ENCODE data around the gene TMEM245.

TMEM245 gene

DNA sequence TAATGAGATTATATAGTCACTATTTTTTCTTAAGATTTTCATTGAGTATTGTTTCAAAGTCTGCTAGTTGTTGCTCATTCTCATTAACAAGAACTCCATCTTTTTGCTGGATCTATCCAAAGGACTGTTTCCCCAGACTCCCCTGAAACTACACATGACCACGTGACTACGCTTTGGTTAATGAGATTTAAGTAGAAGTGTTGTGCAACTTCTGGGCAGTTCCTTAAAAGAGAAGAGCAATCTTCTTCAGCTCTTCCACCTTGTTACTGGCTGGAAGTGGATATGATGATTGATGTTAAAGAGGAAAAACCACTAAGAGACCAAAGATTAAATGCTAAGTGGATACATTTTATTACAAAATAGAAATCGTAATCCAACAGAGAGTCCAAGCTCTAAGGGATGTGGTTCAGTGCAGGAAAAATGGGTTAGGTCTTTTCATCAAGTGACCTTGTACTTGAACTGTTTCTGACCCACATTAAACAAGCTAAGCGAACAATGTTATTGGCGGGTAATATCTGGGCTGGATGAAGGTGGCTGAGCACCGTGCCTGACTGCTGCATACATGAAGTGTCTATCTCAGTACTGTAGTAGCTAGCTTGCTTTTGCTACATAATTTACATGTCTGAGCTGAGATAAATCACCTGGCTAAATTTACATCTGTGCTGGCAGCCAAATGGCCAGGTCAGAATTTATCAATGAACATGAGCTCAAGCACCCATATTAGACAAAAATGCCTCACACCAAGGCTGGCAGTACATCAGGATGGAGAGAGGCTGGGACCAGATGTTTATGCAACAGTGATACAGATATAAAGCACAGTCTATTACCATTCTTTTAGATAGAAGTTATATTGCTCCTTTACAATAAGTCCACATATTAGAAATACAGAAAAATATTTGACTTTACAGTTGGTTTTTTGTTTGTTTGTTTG, 98.9 kb downstream of the TMEM245 start:
- peaks cover 46% of the 10 kb centered on the region for H3K36me3 ChIP-seq (ENCODE audit: control insufficient read depth, low read length)
- no peak overlapping the region for H3K4me2 ChIP-seq (ENCODE audit: low read length)
- TF ChIP-seq, protein P1, sequence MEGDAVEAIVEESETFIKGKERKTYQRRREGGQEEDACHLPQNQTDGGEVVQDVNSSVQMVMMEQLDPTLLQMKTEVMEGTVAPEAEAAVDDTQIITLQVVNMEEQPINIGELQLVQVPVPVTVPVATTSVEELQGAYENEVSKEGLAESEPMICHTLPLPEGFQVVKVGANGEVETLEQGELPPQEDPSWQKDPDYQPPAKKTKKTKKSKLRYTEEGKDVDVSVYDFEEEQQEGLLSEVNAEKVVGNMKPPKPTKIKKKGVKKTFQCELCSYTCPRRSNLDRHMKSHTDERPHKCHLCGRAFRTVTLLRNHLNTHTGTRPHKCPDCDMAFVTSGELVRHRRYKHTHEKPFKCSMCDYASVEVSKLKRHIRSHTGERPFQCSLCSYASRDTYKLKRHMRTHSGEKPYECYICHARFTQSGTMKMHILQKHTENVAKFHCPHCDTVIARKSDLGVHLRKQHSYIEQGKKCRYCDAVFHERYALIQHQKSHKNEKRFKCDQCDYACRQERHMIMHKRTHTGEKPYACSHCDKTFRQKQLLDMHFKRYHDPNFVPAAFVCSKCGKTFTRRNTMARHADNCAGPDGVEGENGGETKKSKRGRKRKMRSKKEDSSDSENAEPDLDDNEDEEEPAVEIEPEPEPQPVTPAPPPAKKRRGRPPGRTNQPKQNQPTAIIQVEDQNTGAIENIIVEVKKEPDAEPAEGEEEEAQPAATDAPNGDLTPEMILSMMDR (IDR thresholded peaks at IDR 0.05; ENCODE audit: low read depth, low read length, poor library complexity, severe bottlenecking) = no peak
- TF ChIP-seq EZH2phosphoT487 (IDR thresholded peaks at IDR 0.05; ENCODE audit: borderline replicate concordance, low read length) = no peak

DNA sequence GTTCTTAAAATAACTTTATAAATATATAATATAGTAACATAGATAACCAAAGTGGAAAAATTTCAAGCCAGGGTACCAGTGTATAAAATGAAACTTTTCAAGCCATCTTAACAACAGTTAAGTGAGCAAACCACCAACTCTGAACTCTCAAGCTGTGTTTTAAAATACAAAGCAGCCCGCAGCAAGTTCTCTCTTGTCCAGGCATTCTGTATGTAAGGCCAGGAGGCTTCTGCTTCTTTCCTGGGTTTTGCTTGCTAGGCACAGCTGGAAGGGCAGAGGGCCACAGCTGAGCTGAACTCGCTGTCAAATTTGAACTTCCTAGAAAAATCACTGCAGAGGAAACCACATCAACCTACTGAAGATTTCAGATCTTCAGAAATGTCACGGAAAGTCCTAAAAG, 99.6 kb downstream of the TMEM245 start:
- H3K4me2 ChIP-seq (ENCODE audit: low read length) = no peak overlapping the region
- TF ChIP-seq, protein P1 (IDR thresholded peaks at IDR 0.05; ENCODE audit: low read depth, low read length, poor library complexity, severe bottlenecking) = no peak
- TF ChIP-seq EZH2phosphoT487 (IDR thresholded peaks at IDR 0.05; ENCODE audit: borderline replicate concordance, low read length) = no peak

More for the DNA sequence above, 98.9 kb downstream of the TMEM245 start:
- no peaks in the 10 kb centered on the region for H4K20me1 ChIP-seq (ENCODE audit: control insufficient read depth, insufficient read depth, low read depth, low read length)
- H3K79me2 ChIP-seq (ENCODE audit: control insufficient read depth, low read length) = no peaks in the 10 kb centered on the region
- H3K9me2 ChIP-seq (replicated peaks; ENCODE audit: control insufficient read depth, low read length) = no peaks in the 10 kb centered on the region
- H3K27me3 ChIP-seq (ENCODE audit: control insufficient read depth, low read length) = no peaks in the 10 kb centered on the region
- H3K4me3 ChIP-seq (ENCODE audit: low read length) = no peak overlapping the region
- no peaks in the 10 kb centered on the region for H3K4me1 ChIP-seq (ENCODE audit: control insufficient read depth, low read length)
- no peak overlapping the region for H3K27ac ChIP-seq (ENCODE audit: low read depth, low read length)
- H3K9me3 ChIP-seq (ENCODE audit: control insufficient read depth, insufficient read depth, low read length) = no peaks in the 10 kb centered on the region
- peaks cover 7% of the 10 kb centered on the region for H3F3A ChIP-seq (ENCODE audit: control insufficient read depth, insufficient read depth)

DNA sequence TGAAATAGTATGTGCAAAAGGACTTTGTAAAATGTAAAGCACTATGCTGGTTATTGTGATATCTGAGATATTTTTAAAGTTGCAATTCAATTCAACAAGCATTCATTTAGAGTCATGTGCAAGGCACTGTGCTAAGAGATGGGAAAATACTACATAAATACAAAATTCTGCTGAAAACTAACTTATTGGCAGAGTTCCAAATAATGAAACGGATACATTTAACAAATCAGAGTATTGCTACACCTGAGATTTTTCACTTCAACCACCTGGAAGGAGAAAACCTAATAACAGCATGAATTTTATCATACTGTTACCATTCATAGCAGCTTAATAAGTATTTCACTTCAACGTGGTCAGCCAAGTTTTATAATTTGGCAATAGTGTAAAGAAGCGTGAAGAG, 100.3 kb downstream of the TMEM245 start:
- Histone ChIP-seq H3K4me3 (ENCODE audit: low read length) (no peak overlapping the region), H3K4me1 (ENCODE audit: control insufficient read depth, low read length) (no peaks in the 10 kb centered on the region), H3K36me3 (ENCODE audit: control insufficient read depth, low read length) (peaks cover 37% of the 10 kb centered on the region), H3K9me3 (ENCODE audit: control insufficient read depth, insufficient read depth, low read length) (no peaks in the 10 kb centered on the region), H3K27me3 (ENCODE audit: control insufficient read depth, low read length) (no peaks in the 10 kb centered on the region), H3K4me2 (ENCODE audit: low read length) (no peak overlapping the region), H4K20me1 (ENCODE audit: control insufficient read depth, insufficient read depth, low read depth, low read length) (no peaks in the 10 kb centered on the region), H3K79me2 (ENCODE audit: control insufficient read depth, low read length) (no peaks in the 10 kb centered on the region), H3K9me2 (replicated peaks; ENCODE audit: control insufficient read depth, low read length) (no peaks in the 10 kb centered on the region), H3F3A (ENCODE audit: control insufficient read depth, insufficient read depth) (peaks cover 20% of the 10 kb centered on the region), H3K27ac (ENCODE audit: low read depth, low read length) (no peak overlapping the region)
- TF ChIP-seq, protein P1 (IDR thresholded peaks at IDR 0.05; ENCODE audit: low read depth, low read length, poor library complexity, severe bottlenecking) = no peak
- TF ChIP-seq EZH2phosphoT487 (IDR thresholded peaks at IDR 0.05; ENCODE audit: borderline replicate concordance, low read length) = no peak

More for the DNA sequence above, 99.6 kb downstream of the TMEM245 start:
- Histone ChIP-seq H3K4me3 (ENCODE audit: low read length) (no peak overlapping the region), H4K20me1 (ENCODE audit: control insufficient read depth, insufficient read depth, low read depth, low read length) (no peaks in the 10 kb centered on the region), H3K9me2 (replicated peaks; ENCODE audit: control insufficient read depth, low read length) (no peaks in the 10 kb centered on the region), H3K36me3 (ENCODE audit: control insufficient read depth, low read length) (peaks cover 39% of the 10 kb centered on the region), H3K4me1 (ENCODE audit: control insufficient read depth, low read length) (no peaks in the 10 kb centered on the region), H3K27ac (ENCODE audit: low read depth, low read length) (no peak overlapping the region), H3K27me3 (ENCODE audit: control insufficient read depth, low read length) (no peaks in the 10 kb centered on the region), H3K9me3 (ENCODE audit: control insufficient read depth, insufficient read depth, low read length) (no peaks in the 10 kb centered on the region), H3F3A (ENCODE audit: control insufficient read depth, insufficient read depth) (peaks cover 14% of the 10 kb centered on the region), H3K79me2 (ENCODE audit: control insufficient read depth, low read length) (no peaks in the 10 kb centered on the region)

Data from DOHH2 (cell line).